SK-N-SH treated with all-trans-retinoic acid at 6 μM for 48 hours (cell line): ENCODE data around the gene SRPK3.
A peak's percentile ranks its signal among the peaks of the same experiment; 100 is the strongest.

Source experiments
- ATAC-seq: fragments of 200-7000 bp; cut with Tn5 transposase; 3 replicates; pipeline ENCODE4 v1.9.1; 2020; ENCODE audit warnings: mild to moderate bottlenecking, moderate library complexity
- ARNTL ChIP-seq: fragments of 450-650 bp; formaldehyde crosslinking; IDR thresholded peaks from 2 replicates; pipeline ENCODE4 v1.5.0; 2020; ENCODE audit warnings: low read depth, mild to moderate bottlenecking, moderate library complexity, borderline replicate concordance
- CREB5 ChIP-seq: fragments of 250-450 bp; sonication (Bioruptor Pico); IDR thresholded peaks from 2 replicates; pipeline ENCODE4 v1.5.1; 2020; ENCODE audit warnings: low read depth, mild to moderate bottlenecking, moderate library complexity
- CSDC2 ChIP-seq: fragments of 250-450 bp; sonication (Bioruptor Pico); IDR thresholded peaks from 2 replicates; pipeline ENCODE4 v1.5.0; 2020; ENCODE audit warnings: mild to moderate bottlenecking, moderate library complexity
- ESRRG ChIP-seq: fragments of 250-450 bp; sonication (Bioruptor Pico); IDR thresholded peaks from 2 replicates; pipeline ENCODE4 v1.6.1; 2021; ENCODE audit warnings: mild to moderate bottlenecking
- GLIS3 ChIP-seq: fragments of 250-450 bp; sonication (Bioruptor Pico); IDR thresholded peaks from 2 replicates; pipeline ENCODE4 v1.5.0; 2020; ENCODE audit warnings: mild to moderate bottlenecking, moderate library complexity
- ISL1 ChIP-seq: fragments of 250-450 bp; sonication (Bioruptor Pico); IDR thresholded peaks from 2 replicates; pipeline ENCODE4 v2.1.2; 2022; ENCODE audit warnings: mild to moderate bottlenecking, moderate library complexity
- OSR1 ChIP-seq: fragments of 250-450 bp; sonication (Bioruptor Pico); IDR thresholded peaks from 2 replicates; pipeline ENCODE4 v1.8.0; 2022; ENCODE audit warnings: moderate library complexity, mild to moderate bottlenecking, inconsistent platforms
- POU6F1 ChIP-seq: fragments of 250-450 bp; sonication (Bioruptor Pico); IDR thresholded peaks from 2 replicates; pipeline ENCODE4 v1.8.0; 2021; ENCODE audit warnings: low read depth, mild to moderate bottlenecking, moderate library complexity, borderline replicate concordance
- PPARA ChIP-seq: fragments of 250-450 bp; sonication (Bioruptor Pico); IDR thresholded peaks from 2 replicates; pipeline ENCODE4 v1.5.0; 2020; ENCODE audit warnings: mild to moderate bottlenecking, borderline replicate concordance
- RARB ChIP-seq: fragments of 250-450 bp; sonication (Bioruptor Pico); IDR thresholded peaks from 2 replicates; pipeline ENCODE4 v1.8.0; 2021; ENCODE audit warnings: mild to moderate bottlenecking, moderate library complexity
- SNAI2 ChIP-seq: fragments of 250-450 bp; sonication (Bioruptor Pico); IDR thresholded peaks from 2 replicates; pipeline ENCODE4 v1.5.0; 2020; ENCODE audit warnings: mild to moderate bottlenecking, moderate library complexity
- TCF4 ChIP-seq: fragments of 250-450 bp; sonication (Bioruptor Pico); IDR thresholded peaks from 2 replicates; pipeline ENCODE4 v1.8.0; 2021; ENCODE audit warnings: mild to moderate bottlenecking, moderate library complexity, borderline replicate concordance
- TOX ChIP-seq: fragments of 250-450 bp; sonication (Bioruptor Pico); IDR thresholded peaks from 2 replicates; pipeline ENCODE4 v1.8.0; 2021; ENCODE audit warnings: mild to moderate bottlenecking, moderate library complexity, borderline replicate concordance
- ZC3H10 ChIP-seq: fragments of 250-450 bp; sonication (Bioruptor Pico); IDR thresholded peaks from 2 replicates; pipeline ENCODE4 v1.5.1; 2021; ENCODE audit warnings: mild to moderate bottlenecking, moderate library complexity
- ZFP3 ChIP-seq: fragments of 250-450 bp; sonication (Bioruptor Pico); IDR thresholded peaks from 2 replicates; pipeline ENCODE4 v1.5.0; 2020; ENCODE audit warnings: mild to moderate bottlenecking, moderate library complexity
- ZFP30 ChIP-seq: fragments of 450-650 bp; formaldehyde crosslinking; IDR thresholded peaks from 2 replicates; pipeline ENCODE4 v1.5.0; 2022; ENCODE audit warnings: mild to moderate bottlenecking, moderate library complexity
- ZNF565 ChIP-seq: fragments of 450-650 bp; formaldehyde crosslinking; conservative IDR thresholded peaks from 2 replicates; pipeline ENCODE4 v1.5.0; 2020; ENCODE audit warnings: low read depth, mild to moderate bottlenecking, moderate library complexity
- ZNF70 ChIP-seq: fragments of 450-650 bp; formaldehyde crosslinking; IDR thresholded peaks from 2 replicates; pipeline ENCODE4 v1.5.0; 2020; ENCODE audit warnings: mild to moderate bottlenecking, moderate library complexity
- ZNF8 ChIP-seq: fragments of 450-650 bp; formaldehyde crosslinking; IDR thresholded peaks from 2 replicates; pipeline ENCODE4 v1.5.0; 2020; ENCODE audit warnings: mild to moderate bottlenecking, moderate library complexity
- TF ChIP-seq, protein P1 (sequence below): fragments of 250-450 bp; sonication (Bioruptor Pico); IDR thresholded peaks from 2 replicates; pipeline ENCODE4 v1.5.0; 2020; ENCODE audit warnings: mild to moderate bottlenecking, moderate library complexity
- TF ChIP-seq, protein P2 (sequence below): fragments of 250-450 bp; sonication (Bioruptor Pico); IDR thresholded peaks from 2 replicates; pipeline ENCODE4 v1.8.0; 2020; ENCODE audit warnings: mild to moderate bottlenecking, moderate library complexity, borderline replicate concordance
- TF ChIP-seq, protein P3 (sequence below): fragments of 250-450 bp; sonication (Bioruptor Pico); IDR thresholded peaks from 2 replicates; pipeline ENCODE4 v1.5.1; 2021; ENCODE audit warnings: mild to moderate bottlenecking, moderate library complexity

The SRPK3 gene

GRCh38 chrX:153763298-153763932, 17.4 kb upstream of the SRPK3 start:
- no peak for TF ChIP-seq OSR1 (CRISPR knock-in tag)
- no peak for TF ChIP-seq TCF4 (CRISPR knock-in tag)
- TF ChIP-seq ISL1 (CRISPR knock-in tag) = no peak
- no peak for TF ChIP-seq POU6F1 (CRISPR knock-in tag)
- TF ChIP-seq ESRRG (CRISPR knock-in tag) = no peak
- no peak for TF ChIP-seq ZNF70 (CRISPR knock-in tag)
- TF ChIP-seq, protein P1, sequence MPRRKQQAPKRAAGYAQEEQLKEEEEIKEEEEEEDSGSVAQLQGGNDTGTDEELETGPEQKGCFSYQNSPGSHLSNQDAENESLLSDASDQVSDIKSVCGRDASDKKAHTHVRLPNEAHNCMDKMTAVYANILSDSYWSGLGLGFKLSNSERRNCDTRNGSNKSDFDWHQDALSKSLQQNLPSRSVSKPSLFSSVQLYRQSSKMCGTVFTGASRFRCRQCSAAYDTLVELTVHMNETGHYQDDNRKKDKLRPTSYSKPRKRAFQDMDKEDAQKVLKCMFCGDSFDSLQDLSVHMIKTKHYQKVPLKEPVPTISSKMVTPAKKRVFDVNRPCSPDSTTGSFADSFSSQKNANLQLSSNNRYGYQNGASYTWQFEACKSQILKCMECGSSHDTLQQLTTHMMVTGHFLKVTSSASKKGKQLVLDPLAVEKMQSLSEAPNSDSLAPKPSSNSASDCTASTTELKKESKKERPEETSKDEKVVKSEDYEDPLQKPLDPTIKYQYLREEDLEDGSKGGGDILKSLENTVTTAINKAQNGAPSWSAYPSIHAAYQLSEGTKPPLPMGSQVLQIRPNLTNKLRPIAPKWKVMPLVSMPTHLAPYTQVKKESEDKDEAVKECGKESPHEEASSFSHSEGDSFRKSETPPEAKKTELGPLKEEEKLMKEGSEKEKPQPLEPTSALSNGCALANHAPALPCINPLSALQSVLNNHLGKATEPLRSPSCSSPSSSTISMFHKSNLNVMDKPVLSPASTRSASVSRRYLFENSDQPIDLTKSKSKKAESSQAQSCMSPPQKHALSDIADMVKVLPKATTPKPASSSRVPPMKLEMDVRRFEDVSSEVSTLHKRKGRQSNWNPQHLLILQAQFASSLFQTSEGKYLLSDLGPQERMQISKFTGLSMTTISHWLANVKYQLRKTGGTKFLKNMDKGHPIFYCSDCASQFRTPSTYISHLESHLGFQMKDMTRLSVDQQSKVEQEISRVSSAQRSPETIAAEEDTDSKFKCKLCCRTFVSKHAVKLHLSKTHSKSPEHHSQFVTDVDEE = no peak
- no peak for TF ChIP-seq TOX (CRISPR knock-in tag)
- no peak for TF ChIP-seq SNAI2 (CRISPR knock-in tag)
- TF ChIP-seq ZFP30 (CRISPR knock-in tag) = no peak
- no peak for TF ChIP-seq ZC3H10 (CRISPR knock-in tag)
- no peak for TF ChIP-seq CREB5 (CRISPR knock-in tag)
- TF ChIP-seq PPARA (CRISPR knock-in tag) = no peak
- TF ChIP-seq RARB (CRISPR knock-in tag) = no peak
- no peak for TF ChIP-seq ZNF565 (CRISPR knock-in tag)
- TF ChIP-seq ZNF8 = no peak
- TF ChIP-seq ARNTL (CRISPR knock-in tag) = no peak
- TF ChIP-seq GLIS3 (CRISPR knock-in tag) = no peak
- ATAC-seq = no peak

- ATAC-seq = peak; percentile 82
- TF ChIP-seq GLIS3 (CRISPR knock-in tag) (no peak), ZNF70 (CRISPR knock-in tag) (no peak), PPARA (CRISPR knock-in tag) (no peak), ZFP30 (CRISPR knock-in tag) (no peak), ARNTL (CRISPR knock-in tag) (no peak), SNAI2 (CRISPR knock-in tag) (no peak), ISL1 (CRISPR knock-in tag) (no peak), TOX (CRISPR knock-in tag) (no peak), ZNF565 (CRISPR knock-in tag) (no peak), CSDC2 (CRISPR knock-in tag) (no peak), ZC3H10 (CRISPR knock-in tag) (no peak), ESRRG (CRISPR knock-in tag) (no peak), RARB (CRISPR knock-in tag) (no peak), CREB5 (CRISPR knock-in tag) (no peak), OSR1 (CRISPR knock-in tag) (no peak), ZFP3 (CRISPR knock-in tag) (no peak), TCF4 (CRISPR knock-in tag) (no peak)
- TF ChIP-seq, protein P2, sequence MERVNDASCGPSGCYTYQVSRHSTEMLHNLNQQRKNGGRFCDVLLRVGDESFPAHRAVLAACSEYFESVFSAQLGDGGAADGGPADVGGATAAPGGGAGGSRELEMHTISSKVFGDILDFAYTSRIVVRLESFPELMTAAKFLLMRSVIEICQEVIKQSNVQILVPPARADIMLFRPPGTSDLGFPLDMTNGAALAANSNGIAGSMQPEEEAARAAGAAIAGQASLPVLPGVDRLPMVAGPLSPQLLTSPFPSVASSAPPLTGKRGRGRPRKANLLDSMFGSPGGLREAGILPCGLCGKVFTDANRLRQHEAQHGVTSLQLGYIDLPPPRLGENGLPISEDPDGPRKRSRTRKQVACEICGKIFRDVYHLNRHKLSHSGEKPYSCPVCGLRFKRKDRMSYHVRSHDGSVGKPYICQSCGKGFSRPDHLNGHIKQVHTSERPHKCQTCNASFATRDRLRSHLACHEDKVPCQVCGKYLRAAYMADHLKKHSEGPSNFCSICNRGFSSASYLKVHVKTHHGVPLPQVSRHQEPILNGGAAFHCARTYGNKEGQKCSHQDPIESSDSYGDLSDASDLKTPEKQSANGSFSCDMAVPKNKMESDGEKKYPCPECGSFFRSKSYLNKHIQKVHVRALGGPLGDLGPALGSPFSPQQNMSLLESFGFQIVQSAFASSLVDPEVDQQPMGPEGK (CRISPR knock-in tag) = no peak
- TF ChIP-seq, protein P3, sequence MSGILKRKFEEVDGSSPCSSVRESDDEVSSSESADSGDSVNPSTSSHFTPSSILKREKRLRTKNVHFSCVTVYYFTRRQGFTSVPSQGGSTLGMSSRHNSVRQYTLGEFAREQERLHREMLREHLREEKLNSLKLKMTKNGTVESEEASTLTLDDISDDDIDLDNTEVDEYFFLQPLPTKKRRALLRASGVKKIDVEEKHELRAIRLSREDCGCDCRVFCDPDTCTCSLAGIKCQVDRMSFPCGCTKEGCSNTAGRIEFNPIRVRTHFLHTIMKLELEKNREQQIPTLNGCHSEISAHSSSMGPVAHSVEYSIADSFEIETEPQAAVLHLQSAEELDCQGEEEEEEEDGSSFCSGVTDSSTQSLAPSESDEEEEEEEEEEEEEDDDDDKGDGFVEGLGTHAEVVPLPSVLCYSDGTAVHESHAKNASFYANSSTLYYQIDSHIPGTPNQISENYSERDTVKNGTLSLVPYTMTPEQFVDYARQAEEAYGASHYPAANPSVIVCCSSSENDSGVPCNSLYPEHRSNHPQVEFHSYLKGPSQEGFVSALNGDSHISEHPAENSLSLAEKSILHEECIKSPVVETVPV (CRISPR knock-in tag) = no peak
- TF ChIP-seq, protein P1 = no peak
These were observed 16.7 kb upstream of the SRPK3 start, which contains the start of gene PLXNB3 for GRCh38 chrX:153763989-153764755. TSS of gene PLXNB3 (plus strand) at chrX:153764249. CDS start at chrX:153765536, 1,287 bp downstream.
